K562 (cell line): ENCODE data around the gene RGS6. TPM values are rescaled to one million over a fixed set of nuclear protein-coding genes. Genes with fewer than 3 reads are reported as not detected.

Experiments used
- ATAC-seq: fragments of 200-7000 bp; cut with Tn5 transposase; 3 replicates; pipeline ENCODE4 v1.9.1; 2020; ENCODE audit warnings: moderate library complexity
- BruUV-seq: library from RNA; stranded (reverse); fragments of 400-500 nt; replicated peaks from 2 replicates; lab custom pipeline; 2021; lab: Mats Ljungman, UMichigan
- CTCF ChIA-PET: fragments of 300-600 bp; formaldehyde crosslinking; extraction: SDS; loops from one replicate; lab custom pipeline; 2021; ENCODE audit warnings: low intra/inter-chr PET ratio; lab: Yijun Ruan, JAX
- POLR2A ChIA-PET: fragments of 300-600, 350-650 bp; sonication (Branson Sonifier 250); formaldehyde crosslinking; extraction: SDS; loops from one replicate; lab custom pipeline; 2021; ENCODE audit warnings: antibody characterized with exemption, inconsistent platforms; lab: Yijun Ruan, JAX
- DNase-seq, 4 experiments: peaks; one replicate each; pipeline versions ENCODE4 v3.0.0 to v3.0.0-alpha.2; 2011 to 2018; ENCODE audit warnings: low spot score in 3 of 4, mixed read lengths in 3 of 4; ENCODE audit errors: extremely low read depth in 1 of 4
- FAIRE-seq: peaks from 2 replicates; lab custom pipeline; 2011; peaks lifted over from hg19 to GRCh38; lab: Jason Lieb, UNC
- H2AFZ ChIP-seq: 2 replicates; pipeline ENCODE4 v1.6.0; 2011; ENCODE audit warnings: low read depth, low read length, control low read depth, inconsistent platforms
- H3K27ac ChIP-seq: fragments of 200-600 bp; 3 replicates; pipeline ENCODE4 v1.8.0; 2011; ENCODE audit warnings: low read depth, mild to moderate bottlenecking, control low read depth, inconsistent platforms, low read length, moderate library complexity, mixed read lengths; ENCODE audit errors: extremely low read depth
- H3K27me3 ChIP-seq, 2 experiments: fragments of 300-600 bp in 1 of 2; 2 replicates in 1 of 2; 3 replicates in 1 of 2; pipeline versions ENCODE4 v1.6.0 to v1.8.0; 2011; ENCODE audit warnings: inconsistent platforms in 2 of 2, low read length in 2 of 2, mild to moderate bottlenecking in 1 of 2, mixed read lengths in 1 of 2, moderate library complexity in 1 of 2; ENCODE audit not compliant: control insufficient read depth in 2 of 2, insufficient read depth in 2 of 2
- H3K36me3 ChIP-seq: fragments of 300-600 bp; 3 replicates; pipeline ENCODE4 v1.8.0; 2011; ENCODE audit warnings: mild to moderate bottlenecking, low read length, inconsistent platforms; ENCODE audit not compliant: control insufficient read depth, insufficient read depth
- H3K4me1 ChIP-seq, 2 experiments: fragments of 200-600 bp in 1 of 2; replicated peaks in 1 of 2; 2 replicates in 1 of 2; 3 replicates in 1 of 2; pipeline versions ENCODE4 v1.5.1 to v1.8.0; 2011; ENCODE audit warnings: inconsistent platforms in 2 of 2, low read length in 2 of 2, mild to moderate bottlenecking in 1 of 2, mixed read lengths in 1 of 2, moderate library complexity in 1 of 2; ENCODE audit not compliant: control insufficient read depth in 2 of 2, insufficient read depth in 2 of 2
- H3K4me2 ChIP-seq: 2 replicates; pipeline ENCODE4 v1.6.1; 2011; ENCODE audit warnings: low read length, control low read depth, inconsistent platforms, mixed read lengths; ENCODE audit not compliant: insufficient read depth
- H3K4me3 ChIP-seq: fragments of 200-600 bp; sonication (generic), shearing (Covaris generic); 2 replicates; pipeline ENCODE4 v1.5.1; 2016; ENCODE audit warnings: control low read depth, inconsistent platforms
- H3K79me2 ChIP-seq: fragments of 200-600 bp; 3 replicates; pipeline ENCODE4 v1.8.0; 2011; ENCODE audit warnings: low read length, inconsistent platforms; ENCODE audit not compliant: control insufficient read depth, insufficient read depth
- H3K9ac ChIP-seq, 2 experiments: 2 replicates each; pipeline versions ENCODE4 v1.6.0 to v1.6.1; 2011; ENCODE audit warnings: low read depth in 2 of 2, low read length in 2 of 2, control low read depth in 1 of 2, inconsistent platforms in 1 of 2, mild to moderate bottlenecking in 1 of 2, mixed read lengths in 1 of 2; ENCODE audit not compliant: insufficient read depth in 1 of 2
- H3K9me1 ChIP-seq: one replicate; pipeline ENCODE4 v1.6.0; 2011; ENCODE audit warnings: inconsistent platforms, mild to moderate bottlenecking, low read length, moderate library complexity; ENCODE audit not compliant: control insufficient read depth, insufficient read depth
- H3K9me3 ChIP-seq: replicated peaks from 2 replicates; pipeline ENCODE4 v1.5.1; 2011; ENCODE audit warnings: low read depth, low read length, inconsistent platforms; ENCODE audit not compliant: control insufficient read depth, insufficient read depth
- H4K20me1 ChIP-seq: replicated peaks from 2 replicates; pipeline ENCODE4 v1.6.1; 2011; ENCODE audit warnings: low read length, inconsistent platforms, mixed read lengths; ENCODE audit not compliant: control insufficient read depth, insufficient read depth
- CBX2 ChIP-seq: fragments of 200-600 bp; sonication (generic); IDR thresholded peaks from one replicate; pipeline ENCODE4 v1.6.1; 2012; ENCODE audit warnings: mild to moderate bottlenecking, low read length, inconsistent platforms; ENCODE audit not compliant: insufficient read depth, poor library complexity, severe bottlenecking
- FOSL1 ChIP-seq: fragments of 200-800 bp; sonication (Bioruptor generic); conservative IDR thresholded peaks from 2 replicates; pipeline ENCODE4 v1.6.1; 2016; ENCODE audit warnings: missing genetic modification characterization, missing compliant biosample characterization
- WGBS: fragments of 100-300 bp; shearing (Covaris generic); methylation state at CpG from one replicate; pipeline ENCODE4 v1.1.6; 2016; ENCODE audit warnings: low coverage, mixed read lengths; ENCODE audit not compliant: insufficient coverage; ENCODE audit errors: missing lambda C conversion rate; 5-methylcytosine and 5-hydroxymethylcytosine counted together
- in situ Hi-C: fragments of 300-500 bp; cut with MboI; formaldehyde crosslinking; loops from 4 replicates; pipeline ENCODE4 v1.15.0; 2018; ENCODE audit warnings: inconsistent platforms, mixed read lengths
- intact Hi-C: fragments of 100-400 bp; cut with micrococcal nuclease; formaldehyde crosslinking; loops from 2 replicates; pipeline ENCODE4 v1.14.2; 2022
- polyA plus RNA-seq, 8 experiments: library from polyadenylated mRNA; depleted of rRNA in 4 of 8; stranded (reverse) in 5 of 8; unstranded in 3 of 8; fragments of >200 nt; fragmentation: Nextera tagmentation in 2 of 8; fragmentation: Illumina TruSeq in 1 of 8; extraction: Ambion mirVana in 2 of 8; extraction: Trizol in 1 of 8; gene quantifications; 2 replicates each; pipeline versions ENCODE4 v1.2.1 to v1.2.3, GENCODE V29; 2011 to 2014; ENCODE audit warnings: inconsistent platforms in 1 of 8, missing spikeins in 1 of 8
- total RNA-seq, 7 experiments: library from RNA; depleted of rRNA in 6 of 7; stranded (reverse); fragments of >200 nt in 6 of 7; fragmentation: Illumina TruSeq in 2 of 7; extraction: Trizol in 2 of 7; gene quantifications; 2 replicates each; pipeline versions ENCODE4 v1.2.1 to v1.2.3, GENCODE V29; 2011 to 2021; ENCODE audit warnings: low replicate concordance in 1 of 7
- TF ChIP-seq, protein P1 (sequence below): fragments of 450-650 bp; IDR thresholded peaks from 2 replicates; pipeline ENCODE4 v1.6.1; 2016; ENCODE audit warnings: mild to moderate bottlenecking, moderate library complexity

The RGS6 gene
- total and polyA plus RNA-seq, 9 of the 15 experiments (the other 6 are each of a cell fraction or from before 2014, with no cell fraction given) = not detected

DNA sequence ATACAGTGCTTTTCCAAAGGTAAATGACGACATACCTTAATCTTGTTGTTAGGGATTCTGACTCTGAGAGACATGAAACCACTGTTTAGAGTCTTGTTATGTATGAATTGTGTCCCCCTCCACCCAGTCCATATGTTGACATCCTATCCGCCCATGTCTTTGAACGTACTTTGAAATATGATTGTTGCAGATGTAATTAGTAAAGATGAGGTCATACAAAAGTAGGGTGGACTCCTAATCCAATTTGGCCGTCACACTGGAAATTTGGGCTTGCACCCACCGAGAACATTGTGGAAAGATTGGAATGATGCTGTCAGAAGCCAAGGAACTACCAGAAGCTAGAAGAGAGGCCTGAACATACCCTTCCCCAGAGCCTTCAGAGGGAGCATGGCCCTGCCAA, 62.2 kb downstream of the RGS6 start:
- Histone ChIP-seq H3K9me1 (no peaks in the 10 kb centered on the region), H4K20me1 (no peaks in the 10 kb centered on the region), H2AFZ (no peak overlapping the region), H3K4me1 (no peaks in the 10 kb centered on the region), H3K4me2 (no peak overlapping the region), H3K27ac (no peak overlapping the region), H3K36me3 (no peaks in the 10 kb centered on the region), H3K27me3 (no peaks in the 10 kb centered on the region; a peak in 1 of 5 replicates), H3K4me3 (no peak overlapping the region), H3K79me2 (no peaks in the 10 kb centered on the region), H3K9me3 (no peaks in the 10 kb centered on the region), H3K9ac (no peak overlapping the region)
- in situ Hi-C loops (no loop called here), intact Hi-C loops (no loop called here)
- no peak for TF ChIP-seq FOSL1 (tag)
- CTCF ChIA-PET = no interaction called here
- no peak for ATAC-seq
- FAIRE-seq = no peak
- DNase-seq = no peak
- no TSS peak for BruUV-seq
- WGBS = 0% methylated on average over 4 of the region's 5 CpGs
- POLR2A ChIA-PET = no interaction called here

GRCh38 chr14:71995741-71996140, 63.5 kb downstream of the RGS6 start:
- ChIA-PET POLR2A (no interaction called here), CTCF (no interaction called here)
- no peak overlapping the region for H3K9ac ChIP-seq
- no peaks in the 10 kb centered on the region for H4K20me1 ChIP-seq
- no peaks in the 10 kb centered on the region for H3K9me1 ChIP-seq
- ATAC-seq (no peak), DNase-seq (no peak), FAIRE-seq (no peak)
- H3K4me3 ChIP-seq = no peak overlapping the region
- H2AFZ ChIP-seq = no peak overlapping the region
- H3K27ac ChIP-seq = no peak overlapping the region
- WGBS = 3% methylated on average over 9 of the region's 9 CpGs
- in situ Hi-C loops (no loop called here), intact Hi-C loops (no loop called here)
- no peaks in the 10 kb centered on the region for H3K4me1 ChIP-seq
- H3K4me2 ChIP-seq = no peak overlapping the region
- no peaks in the 10 kb centered on the region for H3K79me2 ChIP-seq
- H3K9me3 ChIP-seq = no peaks in the 10 kb centered on the region
- no TSS peak for BruUV-seq
- no peaks in the 10 kb centered on the region for H3K36me3 ChIP-seq
- H3K27me3 ChIP-seq = no peaks in the 10 kb centered on the region; a peak in 1 of 5 replicates
- TF ChIP-seq, protein P1, sequence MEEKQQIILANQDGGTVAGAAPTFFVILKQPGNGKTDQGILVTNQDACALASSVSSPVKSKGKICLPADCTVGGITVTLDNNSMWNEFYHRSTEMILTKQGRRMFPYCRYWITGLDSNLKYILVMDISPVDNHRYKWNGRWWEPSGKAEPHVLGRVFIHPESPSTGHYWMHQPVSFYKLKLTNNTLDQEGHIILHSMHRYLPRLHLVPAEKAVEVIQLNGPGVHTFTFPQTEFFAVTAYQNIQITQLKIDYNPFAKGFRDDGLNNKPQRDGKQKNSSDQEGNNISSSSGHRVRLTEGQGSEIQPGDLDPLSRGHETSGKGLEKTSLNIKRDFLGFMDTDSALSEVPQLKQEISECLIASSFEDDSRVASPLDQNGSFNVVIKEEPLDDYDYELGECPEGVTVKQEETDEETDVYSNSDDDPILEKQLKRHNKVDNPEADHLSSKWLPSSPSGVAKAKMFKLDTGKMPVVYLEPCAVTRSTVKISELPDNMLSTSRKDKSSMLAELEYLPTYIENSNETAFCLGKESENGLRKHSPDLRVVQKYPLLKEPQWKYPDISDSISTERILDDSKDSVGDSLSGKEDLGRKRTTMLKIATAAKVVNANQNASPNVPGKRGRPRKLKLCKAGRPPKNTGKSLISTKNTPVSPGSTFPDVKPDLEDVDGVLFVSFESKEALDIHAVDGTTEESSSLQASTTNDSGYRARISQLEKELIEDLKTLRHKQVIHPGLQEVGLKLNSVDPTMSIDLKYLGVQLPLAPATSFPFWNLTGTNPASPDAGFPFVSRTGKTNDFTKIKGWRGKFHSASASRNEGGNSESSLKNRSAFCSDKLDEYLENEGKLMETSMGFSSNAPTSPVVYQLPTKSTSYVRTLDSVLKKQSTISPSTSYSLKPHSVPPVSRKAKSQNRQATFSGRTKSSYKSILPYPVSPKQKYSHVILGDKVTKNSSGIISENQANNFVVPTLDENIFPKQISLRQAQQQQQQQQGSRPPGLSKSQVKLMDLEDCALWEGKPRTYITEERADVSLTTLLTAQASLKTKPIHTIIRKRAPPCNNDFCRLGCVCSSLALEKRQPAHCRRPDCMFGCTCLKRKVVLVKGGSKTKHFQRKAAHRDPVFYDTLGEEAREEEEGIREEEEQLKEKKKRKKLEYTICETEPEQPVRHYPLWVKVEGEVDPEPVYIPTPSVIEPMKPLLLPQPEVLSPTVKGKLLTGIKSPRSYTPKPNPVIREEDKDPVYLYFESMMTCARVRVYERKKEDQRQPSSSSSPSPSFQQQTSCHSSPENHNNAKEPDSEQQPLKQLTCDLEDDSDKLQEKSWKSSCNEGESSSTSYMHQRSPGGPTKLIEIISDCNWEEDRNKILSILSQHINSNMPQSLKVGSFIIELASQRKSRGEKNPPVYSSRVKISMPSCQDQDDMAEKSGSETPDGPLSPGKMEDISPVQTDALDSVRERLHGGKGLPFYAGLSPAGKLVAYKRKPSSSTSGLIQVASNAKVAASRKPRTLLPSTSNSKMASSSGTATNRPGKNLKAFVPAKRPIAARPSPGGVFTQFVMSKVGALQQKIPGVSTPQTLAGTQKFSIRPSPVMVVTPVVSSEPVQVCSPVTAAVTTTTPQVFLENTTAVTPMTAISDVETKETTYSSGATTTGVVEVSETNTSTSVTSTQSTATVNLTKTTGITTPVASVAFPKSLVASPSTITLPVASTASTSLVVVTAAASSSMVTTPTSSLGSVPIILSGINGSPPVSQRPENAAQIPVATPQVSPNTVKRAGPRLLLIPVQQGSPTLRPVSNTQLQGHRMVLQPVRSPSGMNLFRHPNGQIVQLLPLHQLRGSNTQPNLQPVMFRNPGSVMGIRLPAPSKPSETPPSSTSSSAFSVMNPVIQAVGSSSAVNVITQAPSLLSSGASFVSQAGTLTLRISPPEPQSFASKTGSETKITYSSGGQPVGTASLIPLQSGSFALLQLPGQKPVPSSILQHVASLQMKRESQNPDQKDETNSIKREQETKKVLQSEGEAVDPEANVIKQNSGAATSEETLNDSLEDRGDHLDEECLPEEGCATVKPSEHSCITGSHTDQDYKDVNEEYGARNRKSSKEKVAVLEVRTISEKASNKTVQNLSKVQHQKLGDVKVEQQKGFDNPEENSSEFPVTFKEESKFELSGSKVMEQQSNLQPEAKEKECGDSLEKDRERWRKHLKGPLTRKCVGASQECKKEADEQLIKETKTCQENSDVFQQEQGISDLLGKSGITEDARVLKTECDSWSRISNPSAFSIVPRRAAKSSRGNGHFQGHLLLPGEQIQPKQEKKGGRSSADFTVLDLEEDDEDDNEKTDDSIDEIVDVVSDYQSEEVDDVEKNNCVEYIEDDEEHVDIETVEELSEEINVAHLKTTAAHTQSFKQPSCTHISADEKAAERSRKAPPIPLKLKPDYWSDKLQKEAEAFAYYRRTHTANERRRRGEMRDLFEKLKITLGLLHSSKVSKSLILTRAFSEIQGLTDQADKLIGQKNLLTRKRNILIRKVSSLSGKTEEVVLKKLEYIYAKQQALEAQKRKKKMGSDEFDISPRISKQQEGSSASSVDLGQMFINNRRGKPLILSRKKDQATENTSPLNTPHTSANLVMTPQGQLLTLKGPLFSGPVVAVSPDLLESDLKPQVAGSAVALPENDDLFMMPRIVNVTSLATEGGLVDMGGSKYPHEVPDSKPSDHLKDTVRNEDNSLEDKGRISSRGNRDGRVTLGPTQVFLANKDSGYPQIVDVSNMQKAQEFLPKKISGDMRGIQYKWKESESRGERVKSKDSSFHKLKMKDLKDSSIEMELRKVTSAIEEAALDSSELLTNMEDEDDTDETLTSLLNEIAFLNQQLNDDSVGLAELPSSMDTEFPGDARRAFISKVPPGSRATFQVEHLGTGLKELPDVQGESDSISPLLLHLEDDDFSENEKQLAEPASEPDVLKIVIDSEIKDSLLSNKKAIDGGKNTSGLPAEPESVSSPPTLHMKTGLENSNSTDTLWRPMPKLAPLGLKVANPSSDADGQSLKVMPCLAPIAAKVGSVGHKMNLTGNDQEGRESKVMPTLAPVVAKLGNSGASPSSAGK = no peak
- TF ChIP-seq CBX2 = no peak
